Hematopoietic multipotent progenitor cell (in vitro differentiated cells): ENCODE results near the gene CAPN9. TPM values are rescaled to one million over a fixed set of nuclear protein-coding genes. Genes with fewer than 3 reads are reported as not detected.

Source experiments
- DNase-seq, 3 donors: peaks; one replicate each; pipeline ENCODE4 v3.0.0-alpha.2; 2011 to 2015; ENCODE audit warnings: low read depth in 2 of 3, low spot score in 2 of 3
- total RNA-seq: library from RNA; depleted of rRNA; stranded (reverse); fragments of >200 nt; gene quantifications from one replicate; pipeline ENCODE4 v1.2.3, GENCODE V29; 2012

The CAPN9 gene
- total RNA-seq, 1 donor: not detected

- DNase-seq: no peak
Measured at GRCh38 chr1:230820568-230820967, 73.4 kb downstream of the CAPN9 start.

- DNase-seq: no peak
Measured at GRCh38 chr1:230821346-230821745, 74.2 kb downstream of the CAPN9 start.

- no peak for DNase-seq
Measured at GRCh38 chr1:230822092-230822581, 74.9 kb downstream of the CAPN9 start.

- DNase-seq: no peak
Measured at GRCh38 chr1:230823426-230823825, 76.2 kb downstream of the CAPN9 start.

- no peak for DNase-seq
Measured at GRCh38 chr1:230823931-230824381, 76.8 kb downstream of the CAPN9 start.

GRCh38 chr1:230824551-230824918 is 77.3 kb downstream of the CAPN9 start:
- DNase-seq: no peak

- DNase-seq: peak in 1 of 3 donors; percentile 9
Measured at GRCh38 chr1:230824919-230825721, 77.9 kb downstream of the CAPN9 start.

GRCh38 chr1:230825761-230826160 is 78.6 kb downstream of the CAPN9 start:
- no peak for DNase-seq

- DNase-seq: no peak
Measured at GRCh38 chr1:230826166-230826875, 79.1 kb downstream of the CAPN9 start.

GRCh38 chr1:230827081-230827681 is 80.0 kb downstream of the CAPN9 start:
- DNase-seq: no peak

GRCh38 chr1:230827801-230828200 is 80.6 kb downstream of the CAPN9 start:
- DNase-seq: no peak

GRCh38 chr1:230828421-230828820 is 81.2 kb downstream of the CAPN9 start:
- no peak for DNase-seq

GRCh38 chr1:230831771-230832170 is 84.6 kb downstream of the CAPN9 start:
- DNase-seq: no peak

GRCh38 chr1:230832476-230832875 is 85.3 kb downstream of the CAPN9 start:
- DNase-seq: no peak

GRCh38 chr1:230833511-230833910 is 86.3 kb downstream of the CAPN9 start:
- DNase-seq: no peak

GRCh38 chr1:230834292-230834691 is 87.1 kb downstream of the CAPN9 start:
- no peak for DNase-seq

- DNase-seq: no peak
Measured at GRCh38 chr1:230836347-230836746, 89.2 kb downstream of the CAPN9 start.

- DNase-seq: no peak
Measured at GRCh38 chr1:230836793-230837192, 89.6 kb downstream of the CAPN9 start.

- DNase-seq: no peak
Measured at GRCh38 chr1:230839173-230839572, 92.0 kb downstream of the CAPN9 start.

- no peak for DNase-seq
Measured at GRCh38 chr1:230842801-230843200, 95.6 kb downstream of the CAPN9 start.

GRCh38 chr1:230843503-230844309 is 96.5 kb downstream of the CAPN9 start:
- DNase-seq: no peak
